DND-41 (cell line): ENCODE measurements around the gene MICAL1.

Source experiments
- ATAC-seq: fragments of 200-7000 bp; cut with Tn5 transposase; 3 replicates; pipeline ENCODE4 v1.9.1; 2021; ENCODE audit warnings: low read depth; ENCODE audit not compliant: insufficient read depth
- DNase-seq: peaks from one replicate; pipeline ENCODE4 v3.0.0-alpha.2; 2020
- H2AFZ ChIP-seq: 2 replicates; pipeline ENCODE4 v1.6.0; 2012; ENCODE audit warnings: low read depth, low read length
- H3K27ac ChIP-seq: 2 replicates; pipeline ENCODE4 v1.5.1; 2012; ENCODE audit warnings: low read length, inconsistent platforms
- H3K27me3 ChIP-seq: fragments of 200-600 bp; sonication (generic); 2 replicates; pipeline ENCODE4 v1.6.0; 2012; ENCODE audit warnings: low read length, mild to moderate bottlenecking, inconsistent platforms; ENCODE audit not compliant: insufficient read depth, poor library complexity
- H3K36me3 ChIP-seq: 2 replicates; pipeline ENCODE4 v1.5.1; 2012; ENCODE audit warnings: low read length, inconsistent platforms; ENCODE audit not compliant: insufficient read depth
- H3K4me1 ChIP-seq: 2 replicates; pipeline ENCODE4 v1.5.1; 2012; ENCODE audit warnings: mild to moderate bottlenecking, low read length; ENCODE audit not compliant: insufficient read depth
- H3K4me2 ChIP-seq: 2 replicates; pipeline ENCODE4 v1.6.0; 2012; ENCODE audit warnings: mild to moderate bottlenecking, moderate library complexity, low read length, inconsistent platforms; ENCODE audit not compliant: insufficient read depth
- H3K4me3 ChIP-seq, 2 experiments: fragments of 200-600 bp in 1 of 2; shearing (Covaris generic) in 1 of 2; 2 replicates each; pipeline ENCODE4 v1.5.1; 2012 to 2016; ENCODE audit warnings: inconsistent platforms in 2 of 2, low read length in 2 of 2, mild to moderate bottlenecking in 2 of 2, low read depth in 1 of 2, moderate library complexity in 1 of 2
- H3K79me2 ChIP-seq: 2 replicates; pipeline ENCODE4 v1.6.0; 2012; ENCODE audit warnings: low read length, inconsistent platforms; ENCODE audit not compliant: insufficient read depth
- H3K9ac ChIP-seq: 2 replicates; pipeline ENCODE4 v1.6.0; 2012; ENCODE audit warnings: low read depth, mild to moderate bottlenecking, inconsistent platforms, low read length, moderate library complexity
- H3K9me3 ChIP-seq: 2 replicates; pipeline ENCODE4 v1.5.1; 2012; ENCODE audit warnings: low read length, moderate library complexity, mild to moderate bottlenecking, inconsistent platforms; ENCODE audit not compliant: insufficient read depth, severe bottlenecking
- H4K20me1 ChIP-seq: 2 replicates; pipeline ENCODE4 v1.6.0; 2012; ENCODE audit warnings: low read length; ENCODE audit not compliant: insufficient read depth
- EZH2 ChIP-seq: IDR thresholded peaks from 3 replicates; pipeline ENCODE4 v1.6.1; 2012; ENCODE audit warnings: borderline replicate concordance, low read depth, mild to moderate bottlenecking, moderate library complexity, low read length, inconsistent platforms; ENCODE audit not compliant: severe bottlenecking
- TF ChIP-seq, protein P1 (sequence below): IDR thresholded peaks from 2 replicates; pipeline ENCODE4 v1.5.1; 2012; ENCODE audit warnings: borderline replicate concordance, low read length, moderate library complexity, mild to moderate bottlenecking; ENCODE audit not compliant: poor library complexity, severe bottlenecking; ENCODE audit errors: extremely low read depth

MICAL1 gene

GRCh38 chr6:109453156-109453555, 2.4 kb downstream of the MICAL1 start:
- ATAC-seq (no peak), DNase-seq (no peak)
- Histone ChIP-seq H3K9me3 (no peaks in the 10 kb centered on the region), H3K27me3 (no peaks in the 10 kb centered on the region), H3K9ac (no peak overlapping the region), H3K27ac (peak overlapping the region; percentile 12; the same call in 1 of the 2 replicates), H4K20me1 (peaks cover 19% of the 10 kb centered on the region), H3K36me3 (peaks cover 30% of the 10 kb centered on the region), H3K79me2 (0 out of 2 replicates have a peak, but pooled peaks cover 2% of the 10 kb centered on the region), H3K4me1 (peaks cover 39% of the 10 kb centered on the region), H3K4me3 (no peak overlapping the region), H3K4me2 (0 out of 2 replicates have a peak overlapping the region, but pooled peaks have one; percentile 94), H2AFZ (no peak overlapping the region)
- no peak for TF ChIP-seq EZH2
- TF ChIP-seq, protein P1, sequence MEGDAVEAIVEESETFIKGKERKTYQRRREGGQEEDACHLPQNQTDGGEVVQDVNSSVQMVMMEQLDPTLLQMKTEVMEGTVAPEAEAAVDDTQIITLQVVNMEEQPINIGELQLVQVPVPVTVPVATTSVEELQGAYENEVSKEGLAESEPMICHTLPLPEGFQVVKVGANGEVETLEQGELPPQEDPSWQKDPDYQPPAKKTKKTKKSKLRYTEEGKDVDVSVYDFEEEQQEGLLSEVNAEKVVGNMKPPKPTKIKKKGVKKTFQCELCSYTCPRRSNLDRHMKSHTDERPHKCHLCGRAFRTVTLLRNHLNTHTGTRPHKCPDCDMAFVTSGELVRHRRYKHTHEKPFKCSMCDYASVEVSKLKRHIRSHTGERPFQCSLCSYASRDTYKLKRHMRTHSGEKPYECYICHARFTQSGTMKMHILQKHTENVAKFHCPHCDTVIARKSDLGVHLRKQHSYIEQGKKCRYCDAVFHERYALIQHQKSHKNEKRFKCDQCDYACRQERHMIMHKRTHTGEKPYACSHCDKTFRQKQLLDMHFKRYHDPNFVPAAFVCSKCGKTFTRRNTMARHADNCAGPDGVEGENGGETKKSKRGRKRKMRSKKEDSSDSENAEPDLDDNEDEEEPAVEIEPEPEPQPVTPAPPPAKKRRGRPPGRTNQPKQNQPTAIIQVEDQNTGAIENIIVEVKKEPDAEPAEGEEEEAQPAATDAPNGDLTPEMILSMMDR = no peak

- ATAC-seq = no peak
- peaks cover 19% of the 10 kb centered on the region for H4K20me1 ChIP-seq
- no peaks in the 10 kb centered on the region for H3K9me3 ChIP-seq
- H3K4me1 ChIP-seq = peaks cover 39% of the 10 kb centered on the region
- 0 out of 2 replicates have a peak, but pooled peaks cover 2% of the 10 kb centered on the region for H3K79me2 ChIP-seq
- peaks cover 31% of the 10 kb centered on the region for H3K36me3 ChIP-seq
- H3K9ac ChIP-seq = no peak overlapping the region
- no peak overlapping the region for H3K4me3 ChIP-seq
- no peak overlapping the region for H2AFZ ChIP-seq
- TF ChIP-seq EZH2 = no peak
- TF ChIP-seq, protein P1 = no peak
- no peak for DNase-seq
- H3K27me3 ChIP-seq = no peaks in the 10 kb centered on the region
- H3K4me2 ChIP-seq = no peak overlapping the region
- no peak overlapping the region for H3K27ac ChIP-seq
These were observed 3.4 kb downstream of the MICAL1 start for GRCh38 chr6:109452181-109452580.

DNA sequence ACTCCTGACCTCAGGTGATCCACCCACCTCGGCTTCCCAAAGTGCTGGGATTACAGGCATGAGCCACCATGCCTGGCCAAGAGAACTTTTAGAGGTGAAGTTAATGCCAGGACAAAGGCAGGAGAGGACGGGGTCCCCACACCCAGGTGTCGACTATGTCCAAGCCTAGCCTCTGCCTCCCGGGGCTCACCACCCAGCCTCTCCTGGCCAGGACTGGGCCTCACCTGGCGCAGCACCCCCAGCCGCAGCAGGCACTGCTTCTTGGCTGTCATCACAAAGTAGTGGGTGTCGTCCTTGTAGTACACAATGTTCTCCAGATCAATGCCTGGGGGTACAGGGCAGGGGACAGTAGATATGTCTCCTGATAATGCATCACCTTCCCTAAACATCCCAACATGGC, 4.2 kb downstream of the MICAL1 start:
- Histone ChIP-seq H3K27ac (no peak overlapping the region), H3K36me3 (peaks cover 39% of the 10 kb centered on the region), H2AFZ (no peak overlapping the region), H4K20me1 (peaks cover 19% of the 10 kb centered on the region), H3K9me3 (no peaks in the 10 kb centered on the region), H3K27me3 (no peaks in the 10 kb centered on the region), H3K9ac (no peak overlapping the region), H3K4me3 (no peak overlapping the region), H3K4me2 (no peak overlapping the region), H3K79me2 (0 out of 2 replicates have a peak, but pooled peaks cover 2% of the 10 kb centered on the region), H3K4me1 (peaks cover 37% of the 10 kb centered on the region)
- DNase-seq = no peak
- no peak for ATAC-seq
- TF ChIP-seq EZH2 = no peak
- TF ChIP-seq, protein P1 = no peak

- 0 out of 2 replicates have a peak, but pooled peaks cover 2% of the 10 kb centered on the region for H3K79me2 ChIP-seq
- peaks cover 19% of the 10 kb centered on the region for H4K20me1 ChIP-seq
- no peak for DNase-seq
- no peak overlapping the region for H2AFZ ChIP-seq
- no peaks in the 10 kb centered on the region for H3K9me3 ChIP-seq
- no peak for ATAC-seq
- H3K36me3 ChIP-seq = peaks cover 45% of the 10 kb centered on the region
- H3K4me3 ChIP-seq = no peak overlapping the region
- H3K27me3 ChIP-seq = no peaks in the 10 kb centered on the region
- no peak overlapping the region for H3K27ac ChIP-seq
- TF ChIP-seq, protein P1 = no peak
- TF ChIP-seq EZH2 = no peak
- H3K9ac ChIP-seq = no peak overlapping the region
- no peak overlapping the region for H3K4me2 ChIP-seq
- peaks cover 31% of the 10 kb centered on the region for H3K4me1 ChIP-seq
These were observed 4.8 kb downstream of the MICAL1 start for GRCh38 chr6:109450801-109451200.
